Measurements from ENCODE around the gene EMCN.
"Not testable (repeated sequence)": the region's sequence is repeated elsewhere in the genome, so short reads cannot be mapped to it uniquely, and the experiment has no call there.

Gene EMCN

DNA sequence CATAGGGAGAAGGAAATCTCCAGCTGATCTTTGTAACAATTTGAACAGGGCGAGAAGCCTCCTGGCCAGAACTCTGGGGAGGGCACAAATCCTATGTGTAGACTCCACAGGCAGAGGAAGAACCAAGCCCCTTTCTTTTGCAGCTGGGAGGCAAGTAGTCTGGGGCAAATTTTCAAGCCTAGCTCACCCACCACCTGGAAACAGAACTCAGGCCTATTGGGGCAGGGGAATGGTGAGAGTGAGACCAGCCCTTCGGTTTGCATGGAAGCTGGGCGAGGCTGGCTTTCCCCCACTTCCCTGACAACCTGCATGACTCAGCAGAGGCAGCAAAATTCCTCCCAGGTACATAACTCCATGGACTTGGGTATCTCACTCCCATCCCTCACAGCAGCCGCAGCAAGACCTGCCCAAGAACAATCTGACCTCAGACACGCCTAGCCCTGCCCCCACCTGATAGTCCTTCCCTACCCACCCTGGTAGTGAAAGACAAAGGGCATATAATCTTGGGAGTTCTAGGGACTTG lies 138.2 kb downstream of the EMCN start:
- DNase-seq (ENCODE audit: low spot score) = no peak

DNA sequence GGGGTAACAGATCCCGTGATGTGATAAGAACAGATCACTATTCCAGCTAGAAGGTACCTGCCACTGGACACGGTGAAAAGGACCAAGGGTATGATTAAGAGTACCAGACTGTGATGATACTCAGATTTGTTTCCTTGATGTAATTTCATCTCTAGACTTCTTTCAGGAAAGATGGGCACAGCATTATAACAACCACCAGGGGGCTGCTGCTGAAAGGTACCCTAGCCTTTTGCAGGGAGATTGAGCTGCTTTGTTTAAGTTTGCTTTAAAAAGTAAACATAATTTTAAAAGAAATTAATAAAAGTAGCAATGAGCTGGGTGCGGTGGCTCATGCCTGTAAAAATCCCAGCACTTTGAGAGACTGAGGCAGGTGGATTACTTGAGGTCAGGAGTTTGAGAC lies 145.4 kb downstream of the EMCN start:
- DNase-seq (ENCODE audit: low spot score) = no peak

DNA sequence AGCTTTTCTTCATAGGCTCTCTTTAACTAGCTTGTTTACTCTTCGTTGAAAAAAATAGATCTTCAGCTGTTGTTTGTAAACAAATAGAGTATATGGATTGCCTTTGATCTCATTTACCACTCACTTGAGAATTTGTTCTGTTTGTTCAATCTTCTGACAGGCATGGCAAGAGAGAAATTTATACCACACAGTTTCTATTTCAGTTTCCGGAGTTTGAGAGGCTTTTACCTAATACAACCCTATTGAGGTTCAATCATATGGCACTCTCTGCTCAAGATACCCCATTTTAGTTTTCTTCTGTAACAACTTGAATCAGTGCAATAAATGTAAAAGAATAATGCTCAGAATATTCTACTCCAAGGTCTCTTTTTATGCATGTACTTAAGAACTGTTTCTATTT lies 148.0 kb downstream of the EMCN start:
- no peak for DNase-seq (ENCODE audit: low spot score)

DNA sequence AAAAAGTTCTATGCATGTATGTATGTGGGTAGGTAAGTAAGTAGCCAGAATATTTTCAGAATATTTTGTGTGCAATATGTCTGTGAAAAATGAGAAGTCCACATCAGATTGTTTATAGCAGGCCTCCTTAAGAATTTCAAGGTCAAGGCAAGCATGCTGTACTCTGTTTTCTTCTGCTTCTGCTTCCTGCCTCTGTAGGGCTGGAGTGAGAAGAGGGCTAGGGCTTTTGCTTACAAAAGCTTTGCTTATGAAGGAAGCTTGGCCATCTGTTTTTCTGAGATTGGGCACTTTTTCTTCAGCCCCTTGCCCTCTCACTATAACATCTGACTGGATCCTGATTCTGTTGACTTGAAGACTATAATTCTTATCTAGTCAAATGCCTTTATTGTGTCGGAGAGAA lies 150.4 kb downstream of the EMCN start:
- DNase-seq (ENCODE audit: low spot score) = no peak

DNA sequence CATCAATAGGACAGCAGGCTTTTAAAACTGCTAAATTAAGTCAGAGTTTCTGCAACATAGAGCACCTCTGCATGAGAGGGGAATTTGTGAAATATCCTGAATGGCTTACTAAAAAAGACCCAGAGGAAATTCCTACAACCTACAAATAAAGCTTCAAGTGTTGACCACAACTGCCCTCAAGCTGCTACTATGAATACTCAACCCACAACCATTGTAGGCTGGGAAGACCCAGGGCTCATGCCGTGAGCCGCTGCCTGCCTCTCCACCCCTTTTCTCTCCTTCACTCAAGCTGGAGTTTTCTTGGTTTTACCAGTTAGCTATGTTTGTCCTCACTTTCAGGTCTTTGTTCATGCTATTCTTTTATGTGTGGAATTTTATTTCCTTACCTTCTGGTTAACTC lies 151.6 kb downstream of the EMCN start:
- DNase-seq (ENCODE audit: low spot score) = no peak

DNA sequence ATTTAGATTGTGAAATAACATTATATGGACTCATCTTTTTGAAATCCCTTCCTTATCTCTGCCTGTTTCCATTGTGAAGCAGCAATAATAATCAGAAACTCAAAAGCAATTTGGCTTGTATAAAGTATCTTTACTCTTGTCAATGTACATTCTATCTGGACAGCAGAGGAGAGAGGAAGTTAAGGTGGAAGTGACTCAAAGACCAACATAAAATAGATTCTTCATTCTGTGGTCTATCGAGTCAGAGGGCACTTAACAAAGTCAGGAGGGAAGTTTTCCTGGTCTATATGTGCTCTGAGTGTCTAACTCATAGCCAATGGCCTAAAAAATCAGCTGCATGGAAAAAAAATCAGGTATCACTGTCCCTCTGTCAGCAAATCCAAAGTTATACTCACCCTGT lies 155.5 kb downstream of the EMCN start:
- DNase-seq (ENCODE audit: low spot score) = no peak

DNA sequence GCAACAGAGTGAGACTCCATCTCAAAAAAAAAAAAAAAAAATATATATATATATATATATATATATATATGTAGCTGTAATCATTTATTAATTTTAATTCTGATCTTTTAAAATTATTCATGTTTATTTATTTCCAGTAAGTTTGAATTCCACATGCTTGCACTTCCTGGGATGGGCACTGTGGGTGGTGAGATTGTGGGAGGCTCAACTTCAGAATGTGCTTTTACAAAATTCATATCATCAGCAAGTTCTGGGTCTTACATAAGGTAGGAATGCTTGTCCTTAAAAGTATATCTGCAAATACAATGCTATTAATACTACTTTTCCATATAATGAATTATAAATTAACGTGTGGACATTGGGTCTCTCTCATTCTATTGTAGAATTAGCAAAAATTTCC lies 156.5 kb downstream of the EMCN start:
- DNase-seq (ENCODE audit: low spot score) = no peak

DNA sequence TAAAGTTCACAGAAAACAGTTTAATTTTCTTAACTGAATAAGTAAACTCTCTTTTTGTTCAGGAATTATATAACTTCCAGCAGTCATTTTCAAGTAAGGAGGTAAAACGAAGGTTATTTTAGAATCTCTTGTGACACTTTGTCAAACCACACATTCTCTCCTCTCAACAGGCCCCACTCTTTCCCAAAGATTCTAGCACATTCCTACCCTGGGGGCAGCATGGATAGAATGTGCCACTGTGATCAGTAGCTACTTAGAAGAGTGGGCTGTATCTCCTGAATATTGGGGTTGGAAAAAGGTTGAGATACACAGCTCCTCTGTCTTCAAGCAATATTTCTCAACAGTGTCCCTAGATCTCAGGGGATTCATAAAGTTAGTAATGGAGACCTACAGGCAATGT lies 157.6 kb downstream of the EMCN start:
- DNase-seq (ENCODE audit: low spot score) = no peak

DNA sequence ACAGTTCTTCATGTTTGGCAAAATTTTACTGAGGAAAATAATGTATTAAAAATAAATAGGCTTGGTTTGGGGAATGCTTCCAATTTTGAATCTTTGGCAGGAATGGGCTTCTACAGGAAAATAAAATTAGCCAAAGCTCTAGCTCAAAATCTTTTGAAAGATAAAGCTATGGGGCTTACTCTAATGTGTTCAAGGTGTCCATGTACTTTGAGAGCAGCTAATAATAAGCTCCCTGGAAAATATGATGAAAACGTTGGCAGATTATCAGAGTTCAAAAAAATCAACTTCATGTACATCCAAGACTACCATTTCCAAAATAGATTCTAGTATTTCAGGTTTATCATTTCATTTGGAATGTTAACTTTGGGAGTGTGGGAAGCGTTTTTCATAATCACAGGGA lies 158.4 kb downstream of the EMCN start:
- no peak for DNase-seq (ENCODE audit: low spot score)

DNA sequence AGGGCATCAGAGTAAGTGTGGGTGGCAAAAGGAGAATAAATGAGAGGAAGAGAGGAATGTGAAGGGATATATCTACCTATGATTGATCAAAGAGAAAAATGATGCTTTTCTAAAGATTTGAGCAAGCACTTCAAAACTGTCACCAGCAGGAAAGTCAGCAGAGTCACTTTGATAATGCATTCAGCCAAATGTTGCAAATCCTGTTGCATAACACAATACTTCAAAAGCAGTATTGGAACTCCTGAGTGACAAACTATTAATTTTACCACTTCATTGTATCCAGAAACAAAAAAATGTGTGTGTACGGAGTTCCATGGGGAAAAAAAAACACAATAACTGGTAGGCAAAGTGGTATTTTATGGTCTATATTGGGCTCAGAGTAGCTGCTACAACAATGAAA lies 160.3 kb downstream of the EMCN start:
- no peak for DNase-seq (ENCODE audit: low spot score)

DNA sequence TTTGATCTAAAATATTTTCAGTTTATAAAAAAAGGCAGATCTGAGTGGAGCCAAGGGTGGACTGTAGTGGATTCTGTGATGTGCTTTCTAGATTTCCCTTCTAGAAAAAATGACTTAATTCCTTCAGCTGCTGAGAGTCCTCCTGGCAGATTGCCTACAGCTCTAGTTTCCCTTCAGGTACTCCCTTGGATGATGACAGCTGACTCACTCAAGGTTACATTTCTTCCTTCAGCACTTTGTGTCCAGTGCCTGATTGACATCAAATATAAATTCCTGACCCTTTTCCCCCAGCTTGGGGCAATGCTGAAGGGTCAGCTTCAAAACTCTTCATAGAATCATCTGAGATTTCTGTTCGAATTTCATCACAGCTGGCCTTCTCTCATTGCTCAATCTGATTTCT lies 161.7 kb downstream of the EMCN start:
- no peak for DNase-seq (ENCODE audit: low spot score)

DNA sequence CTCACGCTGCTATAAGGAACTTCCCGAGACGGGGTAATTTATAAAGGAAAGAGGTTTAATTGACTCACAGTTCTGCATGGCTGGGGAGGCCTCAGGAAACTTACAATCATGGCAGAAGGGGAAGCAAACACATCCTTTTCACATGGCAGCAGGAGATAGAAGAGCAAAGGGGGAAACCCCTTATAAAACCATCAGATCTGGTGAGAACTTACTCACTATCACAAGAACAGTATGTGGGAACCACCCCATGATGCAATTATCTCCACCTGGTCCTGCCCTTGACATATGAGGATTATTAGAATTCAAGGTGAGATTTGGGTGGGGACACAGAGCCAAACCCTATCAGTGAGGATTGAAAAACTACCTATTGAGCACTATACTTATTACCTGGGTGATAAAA lies 165.5 kb downstream of the EMCN start:
- DNase-seq (ENCODE audit: low spot score) = not testable (repeated sequence)

DNA sequence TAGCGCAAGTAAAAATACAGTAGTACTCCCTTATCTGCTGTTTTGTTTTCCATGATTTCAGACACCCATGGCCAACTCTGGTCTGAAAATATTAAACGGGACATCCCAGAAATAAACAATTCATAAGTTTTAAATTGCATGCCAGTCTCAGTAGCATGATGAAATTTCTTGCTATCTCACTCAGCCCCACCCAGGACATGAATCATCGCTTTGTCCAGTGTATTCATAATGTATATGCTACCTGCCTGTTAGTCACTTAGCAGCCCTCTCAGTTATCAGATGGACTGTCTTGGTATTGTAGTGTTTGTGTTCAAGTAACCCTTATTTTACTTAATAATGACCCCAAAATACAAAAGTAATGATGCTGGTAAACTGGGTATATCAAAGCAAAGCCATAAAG lies 169.3 kb downstream of the EMCN start:
- DNase-seq (ENCODE audit: low spot score) = no peak

DNA sequence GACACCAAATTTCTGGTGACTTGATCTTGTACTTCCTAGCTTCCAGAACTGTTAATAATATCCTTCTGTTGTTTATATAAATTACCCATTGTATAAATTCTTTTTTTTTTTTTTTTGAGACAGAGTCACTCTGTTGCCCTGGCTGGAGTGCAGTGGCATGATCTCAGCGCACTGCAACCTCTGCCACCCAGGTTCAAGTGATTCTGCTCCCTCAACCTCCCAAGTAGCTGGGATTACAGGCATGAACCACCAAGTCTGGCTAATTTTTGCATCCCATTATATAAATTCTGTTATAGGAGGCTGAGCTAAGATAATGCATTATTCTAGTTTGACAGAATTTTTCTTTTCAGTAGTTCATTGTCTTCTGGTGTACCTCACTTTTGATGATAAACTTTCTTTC lies 170.6 kb downstream of the EMCN start:
- no peak for DNase-seq (ENCODE audit: low spot score)

DNA sequence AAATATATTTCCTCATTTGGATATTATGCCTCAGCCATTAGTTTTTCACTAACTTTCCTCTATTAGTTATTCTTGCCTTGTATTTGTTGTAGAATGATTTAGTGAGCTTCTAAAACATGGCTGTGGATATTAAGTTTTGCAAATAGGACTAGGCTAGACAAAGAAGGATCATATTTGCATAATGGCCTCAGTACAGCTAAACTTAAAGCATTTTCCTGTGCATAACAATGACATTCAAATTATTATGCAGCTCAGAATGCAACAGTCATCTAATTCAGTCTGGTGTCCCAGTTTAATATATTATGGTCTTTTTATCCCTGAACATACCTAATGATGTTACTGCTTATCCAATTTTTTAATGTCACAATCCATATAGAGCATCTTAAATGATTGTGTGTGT lies 172.2 kb downstream of the EMCN start:
- DNase-seq (ENCODE audit: low spot score) = no peak
